Thymus (tissue), 11 donors: Measurements from ENCODE around the gene PTPRH. TPM values are rescaled to one million over a fixed set of nuclear protein-coding genes. Genes with fewer than 3 reads are reported as not detected.

Source experiments
- DNase-seq, 9 donors: peaks; one replicate each; pipeline ENCODE4 v3.0.0-alpha.2; 2013; ENCODE audit warnings: low spot score in 9 of 9, low read depth in 6 of 9, missing footprints in 1 of 9
- H3K27ac ChIP-seq, 2 donors: one replicate each; pipeline ENCODE4 v1.5.1; 2013; ENCODE audit warnings: control low read depth in 1 of 2, low read depth in 1 of 2, low read length in 1 of 2, mild to moderate bottlenecking in 1 of 2, moderate library complexity in 1 of 2
- H3K27me3 ChIP-seq, 2 donors: one replicate each; pipeline ENCODE4 v1.5.1; 2013; ENCODE audit warnings: low read length in 1 of 2; ENCODE audit not compliant: control insufficient read depth in 2 of 2, insufficient read depth in 1 of 2
- H3K36me3 ChIP-seq, 2 donors: one replicate each; pipeline ENCODE4 v1.5.1; 2013; ENCODE audit warnings: low read length in 1 of 2, mild to moderate bottlenecking in 1 of 2, moderate library complexity in 1 of 2; ENCODE audit not compliant: control insufficient read depth in 2 of 2, insufficient read depth in 2 of 2
- H3K4me1 ChIP-seq, 2 donors: one replicate each; pipeline ENCODE4 v1.5.1; 2013; ENCODE audit warnings: low read length in 2 of 2; ENCODE audit not compliant: control insufficient read depth in 2 of 2, insufficient read depth in 2 of 2
- H3K4me3 ChIP-seq, 2 donors: one replicate each; pipeline ENCODE4 v1.5.1; 2013; ENCODE audit warnings: low read length in 2 of 2, control low read depth in 1 of 2, mild to moderate bottlenecking in 1 of 2
- H3K9me3 ChIP-seq, 2 donors: one replicate each; pipeline ENCODE4 v1.5.1; 2013; ENCODE audit warnings: low read length in 1 of 2, mild to moderate bottlenecking in 1 of 2; ENCODE audit not compliant: control insufficient read depth in 2 of 2, insufficient read depth in 1 of 2
- WGBS: extraction: QIAGEN DNeasy Blood & Tissue Kit; methylation state at CpG from one replicate; pipeline ENCODE4 v1.1.7; 2013; 5-methylcytosine and 5-hydroxymethylcytosine counted together
- polyA plus RNA-seq: library from polyadenylated mRNA; stranded (reverse); fragments of 200-250 nt; gene quantifications from one replicate; pipeline ENCODE4 v1.2.3, GENCODE V29; 2013
- total RNA-seq: library from RNA; stranded (reverse); fragments of 120-200 nt; gene quantifications from one replicate; pipeline ENCODE4 v1.2.4, GENCODE V29; 2013
- donor health status: healthy.

PTPRH gene
- total and polyA plus RNA-seq, 2 donors, result 0.14 to 0.28 TPM

- DNase-seq, result no peak
- 89% methylated on average over 5 of the region's 5 CpGs for WGBS
- peaks cover 51 to 86% of the 10 kb centered on the region in 2 donors for H3K27me3 ChIP-seq
These were observed 37.9 kb downstream of the PTPRH start for GRCh38 chr19:55171440-55171839.

GRCh38 chr19:55169136-55169535, 40.2 kb downstream of the PTPRH start:
- H3K27me3 ChIP-seq, result peaks cover 38 to 78% of the 10 kb centered on the region in 2 donors
- 72% methylated on average over 4 of the region's 4 CpGs for WGBS

More at GRCh38 chr19:55171440-55171839, 37.9 kb downstream of the PTPRH start:
- H3K4me3 ChIP-seq, result no peak overlapping the region
- H3K27ac ChIP-seq, result no peak overlapping the region
- peaks cover 7 to 15% of the 10 kb centered on the region in 2 donors for H3K4me1 ChIP-seq
- H3K9me3 ChIP-seq, result peaks cover 10 to 21% of the 10 kb centered on the region in 2 donors
- no peaks in the 10 kb centered on the region for H3K36me3 ChIP-seq

GRCh38 chr19:55166530-55167268, 42.6 kb downstream of the PTPRH start, which contains the start of gene DNAAF3:
Gene DNAAF3 (minus strand): TSS chr19:55166613. CDS start chr19:55166413, 200 bp downstream.
- Histone ChIP-seq H3K36me3 (no peaks in the 10 kb centered on the region), H3K27me3 (peaks cover 27 to 74% of the 10 kb centered on the region in 2 donors), H3K9me3 (peaks cover 1 to 4% of the 10 kb centered on the region in 2 donors), H3K4me3 (peak within 1 kb of the TSS; percentile 9 to 13), H3K4me1 (peaks cover 9 to 16% of the 10 kb centered on the region in 2 donors), H3K27ac (no peak within 1 kb of the TSS)
- WGBS, result 1% methylated on average over 33 of the region's 33 CpGs
- peak in 6 of 9 donors; percentile 45 to 81 (median 62) for DNase-seq

More at GRCh38 chr19:55169136-55169535, 40.2 kb downstream of the PTPRH start:
- no peak overlapping the region for H3K27ac ChIP-seq
- no peaks in the 10 kb centered on the region for H3K36me3 ChIP-seq
- peaks cover 3 to 4% of the 10 kb centered on the region in 2 donors for H3K9me3 ChIP-seq
- H3K4me1 ChIP-seq, result peaks cover 9 to 22% of the 10 kb centered on the region in 2 donors
- DNase-seq, result no peak
- no peak overlapping the region for H3K4me3 ChIP-seq

- Histone ChIP-seq H3K27ac (no peak overlapping the region), H3K36me3 (no peaks in the 10 kb centered on the region), H3K27me3 (peaks cover 26 to 74% of the 10 kb centered on the region in 2 donors), H3K4me3 (peak overlapping the region; percentile 9 to 13), H3K4me1 (peaks cover 9 to 16% of the 10 kb centered on the region in 2 donors), H3K9me3 (peaks cover 1 to 5% of the 10 kb centered on the region in 2 donors)
- peak in 2 of 9 donors; percentile 69 to 75 for DNase-seq
- 3% methylated on average over 34 of the region's 34 CpGs for WGBS
These were observed 43.3 kb downstream of the PTPRH start for GRCh38 chr19:55165952-55166529.

GRCh38 chr19:55161571-55162322, 47.6 kb downstream of the PTPRH start:
- no peak for DNase-seq
- H3K4me1 ChIP-seq, result peaks cover 5 to 15% of the 10 kb centered on the region in 2 donors
- H3K9me3 ChIP-seq, result peaks cover 4 to 9% of the 10 kb centered on the region in 2 donors
- H3K27ac ChIP-seq, result no peak overlapping the region
- WGBS, result 38% methylated on average over 61 of the region's 61 CpGs
- H3K4me3 ChIP-seq, result no peak overlapping the region
- no peaks in the 10 kb centered on the region for H3K36me3 ChIP-seq
- peaks cover 34 to 75% of the 10 kb centered on the region in 2 donors for H3K27me3 ChIP-seq

- Histone ChIP-seq H3K36me3 (no peaks in the 10 kb centered on the region), H3K4me1 (peaks cover 0 to 11% of the 10 kb centered on the region in 2 donors), H3K27me3 (peaks cover 36 to 75% of the 10 kb centered on the region in 2 donors), H3K27ac (no peak overlapping the region), H3K9me3 (peaks cover 3 to 5% of the 10 kb centered on the region in 2 donors), H3K4me3 (no peak overlapping the region)
- DNase-seq, result no peak
- WGBS, result 23% methylated on average over 32 of the region's 32 CpGs
These were observed 48.3 kb downstream of the PTPRH start for GRCh38 chr19:55160986-55161365.

GRCh38 chr19:55160128-55160985, 48.9 kb downstream of the PTPRH start:
- Histone ChIP-seq H3K4me3 (no peak overlapping the region), H3K27ac (no peak overlapping the region), H3K36me3 (no peaks in the 10 kb centered on the region), H3K4me1 (peaks cover 0 to 8% of the 10 kb centered on the region in 2 donors), H3K27me3 (peaks cover 36 to 72% of the 10 kb centered on the region in 2 donors), H3K9me3 (peaks cover 3 to 5% of the 10 kb centered on the region in 2 donors)
- peak in 7 of 9 donors; percentile 56 to 86 (median 80) for DNase-seq
- WGBS, result 5% methylated on average over 33 of the region's 33 CpGs
